ENCODE data around the gene F3.
"Not testable (repeated sequence)": the region's sequence is repeated elsewhere in the genome, so short reads cannot be mapped to it uniquely, and the experiment has no call there.

Gene F3

GRCh38 chr1:94541246-94542087 lies at the start of gene F3:
TSS of gene F3 (minus strand) at chr1:94541759. CDS start at chr1:94541636, 123 bp downstream.
- DNase-seq: peak; percentile 34 to 70

- no peak for DNase-seq
These were observed 48.9 kb upstream of the F3 start for GRCh38 chr1:94590203-94591137.

DNA sequence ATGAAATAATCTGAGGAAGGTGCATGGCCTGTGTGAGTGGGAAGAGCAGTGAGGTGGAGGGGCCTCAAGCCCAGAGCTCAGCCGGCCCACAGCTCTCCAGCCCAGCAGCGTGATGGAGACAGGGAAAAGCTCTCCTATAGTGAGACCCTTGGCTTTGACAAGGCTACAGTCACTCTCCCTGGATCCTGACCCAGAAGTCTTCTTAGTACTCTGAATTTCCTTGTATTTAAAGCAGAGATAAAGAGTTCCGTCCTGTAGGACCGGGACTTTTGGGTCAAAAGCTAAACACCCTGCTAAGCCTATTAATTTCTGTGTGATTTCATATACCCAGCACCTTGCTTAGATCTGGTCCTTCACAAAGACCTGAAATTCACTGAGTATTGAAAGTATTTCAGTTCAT lies 48.2 kb upstream of the F3 start:
- no peak for DNase-seq

GRCh38 chr1:94582565-94582964 lies 41.0 kb upstream of the F3 start:
- DNase-seq: no peak

DNA sequence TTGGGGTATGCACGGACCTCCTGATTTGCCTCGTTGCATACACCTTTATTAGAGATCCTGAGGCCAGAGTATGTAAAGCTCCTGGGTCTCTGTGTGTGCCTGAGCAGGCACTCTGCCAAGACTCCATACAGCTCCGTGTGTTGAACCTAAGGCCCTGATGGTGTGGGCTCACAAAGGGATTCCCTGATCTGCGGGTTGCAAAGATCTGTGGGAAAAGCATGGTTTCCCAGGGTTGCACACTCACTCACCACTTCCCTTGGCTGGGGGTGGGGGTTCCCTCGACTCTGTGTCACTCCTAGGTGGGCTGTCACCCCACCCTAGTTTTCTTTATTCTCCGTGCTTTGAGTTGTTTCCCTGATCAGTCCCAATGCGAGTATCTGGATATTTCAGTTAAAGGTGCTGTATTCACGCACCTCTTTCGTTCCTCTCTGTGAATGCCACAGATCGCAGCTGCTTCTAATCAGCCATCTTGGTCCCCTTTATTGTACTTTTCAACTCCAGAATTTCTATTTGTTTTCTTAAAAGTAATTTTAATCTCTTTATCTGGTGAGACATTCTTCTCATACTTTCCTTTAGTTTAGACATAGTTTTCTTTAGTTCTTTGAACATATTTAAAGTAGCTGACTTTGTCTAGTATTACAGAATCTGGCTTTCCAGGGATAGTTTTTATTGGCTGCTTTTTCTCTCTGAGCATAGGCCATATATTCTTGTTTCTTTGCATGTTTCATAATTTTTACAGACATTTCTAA lies 39.0 kb upstream of the F3 start:
- no peak for DNase-seq

GRCh38 chr1:94579876-94580294 lies 38.3 kb upstream of the F3 start:
- DNase-seq: no peak

- no peak for DNase-seq
These were observed 37.3 kb upstream of the F3 start for GRCh38 chr1:94578856-94579255.

GRCh38 chr1:94573917-94574316 lies 32.4 kb upstream of the F3 start:
- DNase-seq: not testable (repeated sequence)

GRCh38 chr1:94572780-94573179 lies 31.2 kb upstream of the F3 start:
- no peak for DNase-seq

GRCh38 chr1:94570965-94571364 lies 29.4 kb upstream of the F3 start:
- not testable (repeated sequence) for DNase-seq

GRCh38 chr1:94568806-94569205 lies 27.2 kb upstream of the F3 start:
- not testable (repeated sequence) for DNase-seq

DNA sequence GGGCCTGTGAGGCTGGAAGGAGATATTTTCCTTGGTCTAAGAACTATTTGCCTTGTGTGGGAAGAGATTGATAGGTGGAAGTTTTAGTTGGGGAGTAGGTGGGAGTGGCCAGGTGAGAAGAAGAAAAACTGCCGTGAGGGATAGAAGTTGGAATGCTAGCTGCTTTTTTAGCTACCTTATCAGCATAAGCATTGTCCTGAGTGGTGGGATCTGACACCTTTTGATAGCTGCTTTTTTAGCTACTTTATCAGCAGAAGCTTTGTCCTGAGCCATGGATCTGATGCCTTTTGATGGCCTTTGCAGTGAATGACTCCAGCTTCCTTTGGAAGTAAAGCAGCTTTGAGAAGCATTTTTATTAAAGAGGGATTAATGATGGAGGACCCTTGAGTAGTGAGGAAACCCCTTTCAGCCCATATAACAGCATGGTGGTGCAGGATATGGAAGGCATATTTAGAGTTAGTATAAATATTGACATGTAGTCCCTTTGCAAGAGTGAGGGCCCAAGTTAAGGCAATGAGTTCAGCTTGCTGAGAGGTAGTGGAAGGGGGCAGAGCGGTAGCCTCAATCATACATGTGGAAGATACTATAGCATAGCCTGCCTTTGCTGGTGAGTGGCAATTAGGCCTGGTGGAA lies 26.5 kb upstream of the F3 start:
- DNase-seq: not testable (repeated sequence)

GRCh38 chr1:94566436-94566835 lies 24.9 kb upstream of the F3 start:
- DNase-seq: not testable (repeated sequence)

DNA sequence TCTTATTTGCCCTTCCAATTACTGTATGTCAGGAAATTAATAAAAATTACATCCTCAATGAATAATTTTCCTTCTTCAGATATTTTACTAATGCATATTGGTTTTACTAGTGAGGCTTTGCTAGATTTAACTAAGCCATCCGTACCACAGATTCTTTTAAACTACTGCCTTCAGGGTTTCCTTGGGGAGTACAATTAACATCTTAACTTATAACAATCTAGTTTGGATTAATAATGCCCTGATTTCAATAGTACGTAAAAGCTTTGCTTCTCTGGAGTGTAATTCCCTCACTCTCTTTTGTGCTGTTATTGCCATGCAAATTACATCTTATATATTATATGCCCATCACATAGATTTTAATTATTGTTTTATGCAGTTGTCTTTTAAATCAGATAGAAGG lies 24.3 kb upstream of the F3 start:
- no peak for DNase-seq

DNA sequence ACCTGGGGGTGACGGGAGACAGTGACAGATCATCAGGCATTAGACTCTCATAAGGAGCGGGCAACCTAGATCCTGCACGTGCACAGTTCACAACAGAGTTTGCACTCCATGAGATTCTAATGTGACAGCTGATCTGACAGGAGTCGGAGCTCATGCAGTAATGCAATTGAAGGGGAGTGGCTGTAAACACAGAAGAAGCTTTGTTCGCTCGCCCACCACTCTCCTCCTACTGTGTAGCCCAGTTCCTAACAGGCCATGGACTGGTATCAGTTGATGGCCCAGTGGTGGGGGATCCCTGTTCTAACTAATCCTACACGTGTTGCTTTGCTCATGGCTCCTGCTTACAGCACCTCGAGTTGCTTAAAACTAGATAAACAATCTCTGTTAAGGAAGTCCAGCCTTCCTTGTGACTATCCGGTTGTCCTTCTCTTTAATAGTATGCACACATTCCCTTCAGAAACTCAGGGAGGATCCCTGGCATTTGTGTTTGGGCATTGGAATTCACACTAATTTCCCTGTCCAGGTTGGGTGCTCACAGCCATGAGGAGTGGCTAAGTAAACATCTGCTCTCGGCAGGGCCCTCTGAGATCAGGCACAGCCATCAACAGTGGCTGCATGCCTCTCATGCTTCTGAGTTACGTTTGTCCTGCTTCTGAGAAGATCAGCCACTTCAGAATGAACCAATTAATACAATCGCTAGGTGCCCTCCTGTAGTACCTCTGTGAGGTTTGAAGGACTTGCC lies 21.1 kb upstream of the F3 start:
- no peak for DNase-seq

GRCh38 chr1:94560333-94560732 lies 18.8 kb upstream of the F3 start:
- DNase-seq: no peak

GRCh38 chr1:94559921-94560320 lies 18.4 kb upstream of the F3 start:
- DNase-seq: no peak

- no peak for DNase-seq
These were observed 13.5 kb upstream of the F3 start for GRCh38 chr1:94555091-94555490.

DNA sequence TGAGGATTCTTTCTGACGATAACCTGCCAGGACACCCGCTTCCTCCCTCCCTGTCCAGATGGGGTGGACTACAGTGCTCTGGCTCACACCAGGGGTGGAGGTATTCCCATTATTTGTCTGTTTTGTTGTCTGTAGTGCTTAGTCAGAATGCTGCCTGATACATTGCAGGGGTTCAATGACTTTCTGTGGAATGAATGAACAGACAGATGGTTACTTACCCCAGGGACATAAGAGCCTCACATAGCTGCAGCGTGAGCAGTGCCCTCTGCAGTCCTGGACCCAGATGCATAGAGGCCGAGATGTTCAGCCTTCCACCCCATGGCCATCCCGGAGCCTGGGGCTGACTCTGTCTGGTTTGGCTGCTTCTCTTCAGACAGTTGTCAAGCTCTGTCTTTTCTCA lies 13.0 kb upstream of the F3 start:
- DNase-seq: no peak

DNA sequence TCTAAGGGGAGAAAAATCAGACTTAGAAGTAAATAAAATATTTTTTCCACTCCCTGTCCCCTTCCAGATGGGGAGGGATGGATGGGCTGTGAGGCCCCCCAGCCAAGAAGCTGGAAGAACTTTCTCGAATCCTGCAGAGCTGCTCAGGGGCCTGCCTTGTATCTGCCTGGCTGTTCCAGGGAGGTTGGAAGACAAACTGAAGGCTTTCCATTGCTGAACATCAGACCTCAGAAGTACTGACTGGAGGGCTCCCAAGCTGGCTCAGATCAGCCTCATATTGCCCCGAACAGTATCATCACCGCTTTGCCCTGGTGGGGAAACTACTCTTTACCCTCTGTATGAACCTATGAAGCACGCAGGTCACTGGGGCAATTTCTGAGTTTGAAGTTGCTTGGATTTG lies 12.4 kb upstream of the F3 start:
- DNase-seq: no peak

GRCh38 chr1:94553323-94553730 lies 11.8 kb upstream of the F3 start:
- no peak for DNase-seq

DNA sequence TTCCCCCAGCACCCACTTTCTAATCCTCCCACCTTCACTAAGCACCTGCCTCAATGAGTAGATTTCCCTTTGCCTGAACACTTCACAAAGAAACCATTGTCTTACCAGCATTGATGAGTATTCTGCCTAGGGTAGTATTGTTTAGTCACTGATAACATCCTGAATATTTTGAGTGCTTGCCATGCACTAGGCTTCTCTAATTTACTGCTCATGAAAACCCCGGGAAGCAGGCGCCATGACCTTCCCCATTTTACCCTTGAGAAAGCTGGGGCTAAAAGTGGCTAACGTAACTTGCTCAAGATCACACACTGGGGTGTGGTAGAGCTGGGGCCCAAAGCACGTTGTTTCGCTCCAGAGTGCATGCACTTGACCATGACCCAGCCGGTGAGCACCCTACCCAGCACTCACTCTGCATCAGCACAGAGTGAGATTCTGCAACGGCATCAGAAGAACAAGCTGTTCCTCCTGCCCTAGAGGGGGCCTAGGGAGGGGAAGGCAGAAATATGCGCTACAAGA lies 10.6 kb upstream of the F3 start:
- no peak for DNase-seq
